Measurements from ENCODE around the gene ZBTB26.
A peak's percentile ranks its signal among the peaks of the same experiment; 100 is the strongest.

ZBTB26 gene

GRCh38 chr9:122931226-122932121 lies at the start of gene ZBTB26:
Gene ZBTB26, minus strand, starts transcription at chr9:122931512. Its CDS starts 11,578 bp downstream, at chr9:122919934.
- H3K4me3 ChIP-seq (ENCODE audit: low read length): peak within 1 kb of the TSS; percentile 86
- TF ChIP-seq ZNF274 (IDR thresholded peaks at IDR 0.05; ENCODE audit: low read depth, low read length): no peak

- H3K4me3 ChIP-seq (ENCODE audit: low read length): no peak overlapping the region
- no peak for TF ChIP-seq ZNF274 (IDR thresholded peaks at IDR 0.05; ENCODE audit: low read depth, low read length)
Observed at GRCh38 chr9:122978601-122979000, 47.3 kb upstream of the ZBTB26 start.

GRCh38 chr9:122975196-122975595 lies 43.9 kb upstream of the ZBTB26 start:
- H3K4me3 ChIP-seq (ENCODE audit: low read length): no peak overlapping the region
- TF ChIP-seq ZNF274 (IDR thresholded peaks at IDR 0.05; ENCODE audit: low read depth, low read length): no peak

GRCh38 chr9:122961139-122961538 lies 29.8 kb upstream of the ZBTB26 start:
- H3K4me3 ChIP-seq (ENCODE audit: low read length): no peak overlapping the region
- no peak for TF ChIP-seq ZNF274 (IDR thresholded peaks at IDR 0.05; ENCODE audit: low read depth, low read length)

- no peak for TF ChIP-seq ZNF274 (IDR thresholded peaks at IDR 0.05; ENCODE audit: low read depth, low read length)
- H3K4me3 ChIP-seq (ENCODE audit: low read length): no peak overlapping the region
Observed at GRCh38 chr9:122955961-122956360, 24.6 kb upstream of the ZBTB26 start.

- TF ChIP-seq ZNF274 (IDR thresholded peaks at IDR 0.05; ENCODE audit: low read depth, low read length): no peak
- no peak overlapping the region for H3K4me3 ChIP-seq (ENCODE audit: low read length)
Observed at GRCh38 chr9:122954253-122954691, 23.0 kb upstream of the ZBTB26 start.

GRCh38 chr9:122951056-122951455 lies 19.7 kb upstream of the ZBTB26 start:
- no peak for TF ChIP-seq ZNF274 (IDR thresholded peaks at IDR 0.05; ENCODE audit: low read depth, low read length)
- H3K4me3 ChIP-seq (ENCODE audit: low read length): no peak overlapping the region

- no peak for TF ChIP-seq ZNF274 (IDR thresholded peaks at IDR 0.05; ENCODE audit: low read depth, low read length)
Observed at GRCh38 chr9:122950263-122950662, 19.0 kb upstream of the ZBTB26 start.

GRCh38 chr9:122949696-122950095 lies 18.4 kb upstream of the ZBTB26 start:
- H3K4me3 ChIP-seq (ENCODE audit: low read length): no peak overlapping the region
- no peak for TF ChIP-seq ZNF274 (IDR thresholded peaks at IDR 0.05; ENCODE audit: low read depth, low read length)

More at GRCh38 chr9:122950263-122950662, 19.0 kb upstream of the ZBTB26 start:
- H3K4me3 ChIP-seq (ENCODE audit: low read length): no peak overlapping the region

- no peak overlapping the region for H3K4me3 ChIP-seq (ENCODE audit: low read length)
- TF ChIP-seq ZNF274 (IDR thresholded peaks at IDR 0.05; ENCODE audit: low read depth, low read length): no peak
Observed at GRCh38 chr9:122948313-122948712, 17.0 kb upstream of the ZBTB26 start.

- no peak overlapping the region for H3K4me3 ChIP-seq (ENCODE audit: low read length)
- TF ChIP-seq ZNF274 (IDR thresholded peaks at IDR 0.05; ENCODE audit: low read depth, low read length): no peak
Observed at GRCh38 chr9:122946461-122947005, 15.2 kb upstream of the ZBTB26 start.

GRCh38 chr9:122944960-122945888 lies 13.9 kb upstream of the ZBTB26 start:
- no peak for TF ChIP-seq ZNF274 (IDR thresholded peaks at IDR 0.05; ENCODE audit: low read depth, low read length)
- H3K4me3 ChIP-seq (ENCODE audit: low read length): no peak overlapping the region

- peak overlapping the region; percentile 85 for H3K4me3 ChIP-seq (ENCODE audit: low read length)
- TF ChIP-seq ZNF274 (IDR thresholded peaks at IDR 0.05; ENCODE audit: low read depth, low read length): no peak
Observed at GRCh38 chr9:122941582-122942234, 10.4 kb upstream of the ZBTB26 start.

Data from GM08714 (cell line).